Left ventricle myocardium inferior (tissue), 1 donor: ENCODE results near the gene ATG5. TPM values are rescaled to one million over a fixed set of nuclear protein-coding genes. Genes with fewer than 3 reads are reported as not detected.

Experiments
- DNase-seq: peaks from one replicate; pipeline ENCODE4 v3.0.0-alpha.2; 2020
- H3K27ac ChIP-seq: fragments of 200-600 bp; replicated peaks from 2 replicates; pipeline ENCODE4 v1.8.0; 2021
- H3K27me3 ChIP-seq: fragments of 200-600 bp; 2 replicates; pipeline ENCODE4 v1.8.0; 2021; ENCODE audit warnings: low read depth
- H3K36me3 ChIP-seq: fragments of 200-600 bp; 2 replicates; pipeline ENCODE4 v1.8.0; 2021
- H3K4me1 ChIP-seq: fragments of 200-600 bp; 2 replicates; pipeline ENCODE4 v1.8.0; 2021
- H3K4me3 ChIP-seq: fragments of 200-600 bp; 2 replicates; pipeline ENCODE4 v1.8.0; 2021; ENCODE audit warnings: mild to moderate bottlenecking, moderate library complexity
- H3K9me3 ChIP-seq: fragments of 200-600 bp; replicated peaks from 2 replicates; pipeline ENCODE4 v1.8.0; 2021
- CTCF ChIP-seq: fragments of 200-600 bp; IDR thresholded peaks from 2 replicates; pipeline ENCODE4 v1.8.0; 2021; ENCODE audit warnings: antibody characterized with exemption, mild to moderate bottlenecking, borderline replicate concordance
- intact Hi-C: fragments of 100-400 bp; cut with micrococcal nuclease; formaldehyde crosslinking; loops from one replicate; pipeline ENCODE4 v1.11.0; 2022
- total RNA-seq: library from RNA; stranded (reverse); fragmentation: NEBNext Ultra II Directional; extraction: Animal tissue kit (Norgen Biotek cat#: 25700); gene quantifications from one replicate; pipeline ENCODE4 v1.2.1, GENCODE V29; 2021
- donor health status: DM: no; HTN: yes; CAD: no; lungs with severe emphysema.

Gene ATG5
- total RNA-seq, 1 donor from 2014 or later, result 18.0 TPM

- intact Hi-C loops, result no loop called here
- no peaks in the 10 kb centered on the region for H3K27me3 ChIP-seq
- no peak overlapping the region for H3K4me3 ChIP-seq
- no peak for DNase-seq
- no peaks in the 10 kb centered on the region for H3K9me3 ChIP-seq
- H3K36me3 ChIP-seq, result no peaks in the 10 kb centered on the region
- peaks cover 30% of the 10 kb centered on the region for H3K4me1 ChIP-seq
- H3K27ac ChIP-seq, result no peak overlapping the region
- no peak for TF ChIP-seq CTCF
Measured at GRCh38 chr6:106256201-106256968, 69.2 kb downstream of the ATG5 start.

GRCh38 chr6:106255306-106255705 lies 70.3 kb downstream of the ATG5 start:
- intact Hi-C loops, result no loop called here
- Histone ChIP-seq H3K9me3 (no peaks in the 10 kb centered on the region), H3K27me3 (no peaks in the 10 kb centered on the region), H3K4me1 (peaks cover 29% of the 10 kb centered on the region), H3K36me3 (no peaks in the 10 kb centered on the region), H3K27ac (no peak overlapping the region), H3K4me3 (no peak overlapping the region)
- DNase-seq, result no peak
- no peak for TF ChIP-seq CTCF

GRCh38 chr6:106254636-106255035 lies 70.9 kb downstream of the ATG5 start:
- no peak overlapping the region for H3K27ac ChIP-seq
- DNase-seq, result no peak
- H3K36me3 ChIP-seq, result no peaks in the 10 kb centered on the region
- H3K27me3 ChIP-seq, result no peaks in the 10 kb centered on the region
- H3K4me3 ChIP-seq, result no peak overlapping the region
- intact Hi-C loops, result no loop called here
- H3K4me1 ChIP-seq, result peaks cover 29% of the 10 kb centered on the region
- H3K9me3 ChIP-seq, result no peaks in the 10 kb centered on the region
- no peak for TF ChIP-seq CTCF

GRCh38 chr6:106253731-106254130 lies 71.8 kb downstream of the ATG5 start:
- no peak for DNase-seq
- TF ChIP-seq CTCF, result no peak

GRCh38 chr6:106253172-106253571 lies 72.4 kb downstream of the ATG5 start:
- DNase-seq, result no peak
- intact Hi-C loops, result no loop called here
- H3K9me3 ChIP-seq, result no peaks in the 10 kb centered on the region
- H3K27ac ChIP-seq, result no peak overlapping the region
- peaks cover 5% of the 10 kb centered on the region for H3K36me3 ChIP-seq
- TF ChIP-seq CTCF, result no peak
- H3K27me3 ChIP-seq, result no peaks in the 10 kb centered on the region
- no peak overlapping the region for H3K4me3 ChIP-seq
- peaks cover 18% of the 10 kb centered on the region for H3K4me1 ChIP-seq

More at GRCh38 chr6:106253731-106254130, 71.8 kb downstream of the ATG5 start:
- H3K4me1 ChIP-seq, result peaks cover 23% of the 10 kb centered on the region
- H3K36me3 ChIP-seq, result no peaks in the 10 kb centered on the region
- H3K4me3 ChIP-seq, result no peak overlapping the region
- intact Hi-C loops, result no loop called here
- no peaks in the 10 kb centered on the region for H3K9me3 ChIP-seq
- H3K27ac ChIP-seq, result no peak overlapping the region
- H3K27me3 ChIP-seq, result no peaks in the 10 kb centered on the region
